ENCODE results near the gene TPP2.

TPP2 gene

GRCh38 chr13:102569488-102569887 is 27.3 kb upstream of the TPP2 start:
- DNase-seq (ENCODE audit: insufficient read length) (no peak), FAIRE-seq (no peak)
- TF ChIP-seq POLR2AphosphoS5 (IDR thresholded peaks at IDR 0.05; ENCODE audit: low read depth, low read length), result no peak
- TF ChIP-seq TAF1 (IDR thresholded peaks at IDR 0.05; ENCODE audit: borderline replicate concordance, low read depth, low read length), result no peak
- TF ChIP-seq POLR2A (IDR thresholded peaks at IDR 0.05; ENCODE audit: low read depth, low read length), result no peak

DNA sequence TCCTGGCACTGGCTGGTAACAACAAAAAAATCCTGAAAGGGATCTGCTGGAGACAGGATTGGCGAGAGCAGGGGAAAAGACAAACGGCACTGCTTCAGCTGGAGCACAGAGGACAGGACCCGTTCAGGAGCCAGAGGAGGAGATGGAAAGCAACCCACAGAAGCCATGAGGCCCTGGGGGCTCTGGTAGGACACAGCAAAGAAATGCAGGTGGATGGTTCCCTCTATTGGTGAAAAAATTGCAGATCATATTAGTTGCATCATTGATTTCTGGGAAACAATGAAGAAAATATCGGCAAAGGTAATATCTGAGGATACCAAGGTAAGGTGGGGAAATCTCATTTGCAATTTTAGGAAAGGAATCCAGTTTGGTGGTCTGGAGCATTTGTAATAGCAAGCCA is 25.7 kb upstream of the TPP2 start:
- DNase-seq (ENCODE audit: insufficient read length), result no peak
- no peak for FAIRE-seq
- no peak for TF ChIP-seq TAF1 (IDR thresholded peaks at IDR 0.05; ENCODE audit: borderline replicate concordance, low read depth, low read length)
- TF ChIP-seq POLR2AphosphoS5 (IDR thresholded peaks at IDR 0.05; ENCODE audit: low read depth, low read length), result no peak
- no peak for TF ChIP-seq POLR2A (IDR thresholded peaks at IDR 0.05; ENCODE audit: low read depth, low read length)

DNA sequence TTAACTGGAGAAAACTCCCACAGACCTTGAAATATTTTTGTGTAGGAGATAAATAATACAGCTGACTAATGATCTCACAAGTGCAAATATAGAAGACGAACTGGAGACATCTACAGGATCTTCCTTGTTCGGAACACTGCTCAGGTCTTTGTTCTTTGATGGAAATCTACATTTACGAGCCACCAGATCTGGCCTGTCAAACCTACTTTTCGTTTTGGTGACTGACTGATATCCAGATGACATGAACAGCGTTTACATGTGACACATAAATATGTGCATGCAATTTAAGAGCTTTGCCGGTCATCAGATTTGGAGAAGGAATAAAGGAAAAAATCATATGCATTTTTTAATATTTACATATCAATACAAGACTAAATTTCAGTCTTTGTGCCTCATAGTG is 24.5 kb upstream of the TPP2 start:
- TF ChIP-seq TAF1 (IDR thresholded peaks at IDR 0.05; ENCODE audit: borderline replicate concordance, low read depth, low read length) (no peak), POLR2A (IDR thresholded peaks at IDR 0.05; ENCODE audit: low read depth, low read length) (no peak), POLR2AphosphoS5 (IDR thresholded peaks at IDR 0.05; ENCODE audit: low read depth, low read length) (no peak)
- DNase-seq (ENCODE audit: insufficient read length), result no peak
- no peak for FAIRE-seq

DNA sequence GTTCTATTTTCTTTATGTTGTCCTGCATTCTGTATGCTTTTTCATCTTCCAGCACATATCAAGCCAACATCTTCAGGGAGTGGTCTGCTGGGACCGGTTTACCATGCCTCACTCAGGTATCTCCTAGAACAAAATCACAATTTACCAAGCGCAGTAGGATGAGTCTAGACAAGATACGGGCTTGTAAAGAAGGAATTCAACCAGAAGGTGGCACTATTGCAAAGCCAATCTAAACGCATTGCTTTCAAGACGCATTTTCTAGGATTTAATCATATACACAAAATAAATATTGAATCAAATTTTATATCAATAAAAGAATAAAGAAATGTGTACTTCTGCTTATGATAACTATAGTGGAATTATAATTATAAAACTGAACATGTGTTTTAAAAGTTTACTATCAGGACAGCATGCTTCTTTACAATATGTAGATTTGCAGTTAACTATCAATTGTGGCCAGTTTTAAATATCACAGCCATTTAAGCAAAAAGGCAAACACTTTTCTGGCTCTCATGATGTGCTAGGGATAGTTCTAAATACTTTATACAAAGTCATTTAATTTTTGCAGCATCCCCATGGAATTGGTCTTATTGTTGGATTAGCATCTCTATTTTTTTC is 16.1 kb upstream of the TPP2 start:
- FAIRE-seq, result peak; percentile 76
- no peak for DNase-seq (ENCODE audit: insufficient read length)
- TF ChIP-seq TAF1 (IDR thresholded peaks at IDR 0.05; ENCODE audit: borderline replicate concordance, low read depth, low read length) (no peak), POLR2A (IDR thresholded peaks at IDR 0.05; ENCODE audit: low read depth, low read length) (no peak), POLR2AphosphoS5 (IDR thresholded peaks at IDR 0.05; ENCODE audit: low read depth, low read length) (no peak)

DNA sequence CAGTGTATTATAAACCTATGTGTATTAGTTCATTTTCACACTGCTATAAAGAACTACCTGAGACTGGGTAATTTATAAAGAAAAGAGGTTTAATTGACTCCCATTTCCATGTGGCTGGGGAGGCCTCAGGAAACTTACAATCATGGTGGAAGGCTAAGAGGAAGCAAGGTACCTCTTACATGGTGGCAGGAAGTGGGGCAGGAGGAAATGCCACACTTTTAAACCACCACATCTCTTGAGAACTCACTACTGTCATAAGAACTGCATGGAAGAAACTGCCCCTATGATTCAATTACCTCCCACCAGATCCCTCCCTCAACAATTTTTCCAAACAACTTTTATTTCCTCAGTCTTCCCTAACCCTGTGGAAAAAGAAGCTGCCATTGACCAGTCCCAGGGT is 14.5 kb upstream of the TPP2 start:
- no peak for TF ChIP-seq POLR2A (IDR thresholded peaks at IDR 0.05; ENCODE audit: low read depth, low read length)
- TF ChIP-seq POLR2AphosphoS5 (IDR thresholded peaks at IDR 0.05; ENCODE audit: low read depth, low read length), result no peak
- TF ChIP-seq TAF1 (IDR thresholded peaks at IDR 0.05; ENCODE audit: borderline replicate concordance, low read depth, low read length), result no peak
- FAIRE-seq, result no peak
- no peak for DNase-seq (ENCODE audit: insufficient read length)

- peak; percentile 76 for FAIRE-seq
- no peak for DNase-seq (ENCODE audit: insufficient read length)
- TF ChIP-seq POLR2A (IDR thresholded peaks at IDR 0.05; ENCODE audit: low read depth, low read length) (no peak), POLR2AphosphoS5 (IDR thresholded peaks at IDR 0.05; ENCODE audit: low read depth, low read length) (no peak), TAF1 (IDR thresholded peaks at IDR 0.05; ENCODE audit: borderline replicate concordance, low read depth, low read length) (no peak)
Observed at GRCh38 chr13:102584434-102584833, 12.4 kb upstream of the TPP2 start.

- FAIRE-seq (no peak), DNase-seq (ENCODE audit: insufficient read length) (no peak)
- TF ChIP-seq TAF1 (IDR thresholded peaks at IDR 0.05; ENCODE audit: borderline replicate concordance, low read depth, low read length) (no peak), POLR2A (IDR thresholded peaks at IDR 0.05; ENCODE audit: low read depth, low read length) (no peak), POLR2AphosphoS5 (IDR thresholded peaks at IDR 0.05; ENCODE audit: low read depth, low read length) (no peak)
Observed at GRCh38 chr13:102586615-102587014, 10.2 kb upstream of the TPP2 start.

- DNase-seq (ENCODE audit: insufficient read length) (no peak), FAIRE-seq (no peak)
- TF ChIP-seq POLR2A (IDR thresholded peaks at IDR 0.05; ENCODE audit: low read depth, low read length) (no peak), TAF1 (IDR thresholded peaks at IDR 0.05; ENCODE audit: borderline replicate concordance, low read depth, low read length) (no peak), POLR2AphosphoS5 (IDR thresholded peaks at IDR 0.05; ENCODE audit: low read depth, low read length) (no peak)
Observed at GRCh38 chr13:102587916-102588315, 8.9 kb upstream of the TPP2 start.

DNA sequence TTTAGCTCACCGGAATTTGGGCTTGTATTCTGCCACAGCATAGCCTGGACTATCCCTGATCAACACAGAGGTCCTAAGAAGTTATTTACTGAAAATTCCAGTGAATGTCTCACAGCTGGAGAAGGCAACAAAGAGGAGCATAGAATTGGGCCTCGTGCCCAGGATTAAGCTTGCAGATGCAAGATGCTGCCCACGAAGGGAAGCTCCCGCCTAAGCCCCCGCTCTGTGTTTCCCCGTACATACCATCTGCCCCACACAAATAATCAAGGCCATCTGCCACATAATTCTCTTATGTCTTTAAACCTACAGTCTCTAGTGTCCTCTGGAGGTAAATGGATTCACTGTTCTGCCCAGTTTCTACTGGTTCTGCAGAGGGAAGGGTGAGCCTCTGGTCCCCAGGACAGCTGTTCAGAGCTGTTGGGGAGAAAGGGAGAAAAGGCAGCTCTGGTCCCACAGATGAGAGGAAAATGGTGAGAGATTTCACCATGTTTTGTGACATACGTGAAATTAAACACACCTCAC is 7.4 kb upstream of the TPP2 start:
- TF ChIP-seq POLR2A (IDR thresholded peaks at IDR 0.05; ENCODE audit: low read depth, low read length), result no peak
- TF ChIP-seq TAF1 (IDR thresholded peaks at IDR 0.05; ENCODE audit: borderline replicate concordance, low read depth, low read length), result no peak
- no peak for TF ChIP-seq POLR2AphosphoS5 (IDR thresholded peaks at IDR 0.05; ENCODE audit: low read depth, low read length)
- no peak for DNase-seq (ENCODE audit: insufficient read length)
- no peak for FAIRE-seq

- TF ChIP-seq POLR2A (IDR thresholded peaks at IDR 0.05; ENCODE audit: low read depth, low read length) (peak; percentile 47; the same call in 1 of the 2 replicates), POLR2AphosphoS5 (IDR thresholded peaks at IDR 0.05; ENCODE audit: low read depth, low read length) (no peak), TAF1 (IDR thresholded peaks at IDR 0.05; ENCODE audit: borderline replicate concordance, low read depth, low read length) (peak; percentile 40; the same call in 1 of the 2 replicates)
- FAIRE-seq, result peak; percentile 92
- DNase-seq (ENCODE audit: insufficient read length), result peak; percentile 27
Observed at GRCh38 chr13:102591988-102592781, 4.6 kb upstream of the TPP2 start.

DNA sequence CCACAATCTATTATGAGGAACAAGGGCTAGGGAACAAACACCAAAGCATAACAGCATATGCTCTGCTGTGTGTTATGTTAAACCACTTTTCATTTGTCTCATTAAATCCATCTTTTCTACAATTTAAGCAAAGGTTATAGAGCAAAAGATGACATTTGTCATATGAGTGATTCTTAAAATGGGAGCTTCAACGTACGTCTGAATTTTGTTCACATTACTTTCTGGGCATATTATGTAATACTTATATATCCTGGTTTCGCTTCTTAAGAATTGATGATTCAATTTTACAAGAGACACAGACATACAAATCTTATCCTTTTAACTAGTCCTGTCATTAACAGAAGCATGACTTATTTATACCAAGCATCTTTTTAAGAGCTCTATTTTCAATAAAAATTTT is 3.3 kb upstream of the TPP2 start:
- no peak for TF ChIP-seq POLR2AphosphoS5 (IDR thresholded peaks at IDR 0.05; ENCODE audit: low read depth, low read length)
- TF ChIP-seq POLR2A (IDR thresholded peaks at IDR 0.05; ENCODE audit: low read depth, low read length), result no peak
- no peak for TF ChIP-seq TAF1 (IDR thresholded peaks at IDR 0.05; ENCODE audit: borderline replicate concordance, low read depth, low read length)
- DNase-seq (ENCODE audit: insufficient read length), result no peak
- FAIRE-seq, result no peak

Measured in GM12892 (cell line).